ENCODE data around the gene NDST4.

The NDST4 gene

DNA sequence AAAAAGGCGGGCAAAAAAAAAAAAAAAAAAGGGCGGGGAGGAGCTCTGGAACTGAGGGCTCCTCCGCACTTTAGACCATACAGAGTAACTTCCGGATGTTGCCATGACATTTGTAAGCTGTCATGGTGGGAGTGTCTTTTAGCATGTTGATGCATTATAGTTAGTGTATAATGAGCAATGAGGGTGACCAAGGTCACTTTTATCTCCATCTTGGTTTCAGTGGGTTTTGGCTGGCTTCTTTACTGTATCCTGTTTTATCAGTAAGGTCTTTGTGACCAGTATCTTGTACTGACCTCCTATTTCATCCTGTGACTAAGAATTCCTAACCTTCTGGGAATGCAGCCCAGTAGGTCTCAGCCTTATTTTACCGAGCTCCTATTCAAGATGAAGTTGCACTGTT is 321.4 kb downstream of the NDST4 start:
- DNase-seq (ENCODE audit: low read depth in 2 of 2): no peak

DNA sequence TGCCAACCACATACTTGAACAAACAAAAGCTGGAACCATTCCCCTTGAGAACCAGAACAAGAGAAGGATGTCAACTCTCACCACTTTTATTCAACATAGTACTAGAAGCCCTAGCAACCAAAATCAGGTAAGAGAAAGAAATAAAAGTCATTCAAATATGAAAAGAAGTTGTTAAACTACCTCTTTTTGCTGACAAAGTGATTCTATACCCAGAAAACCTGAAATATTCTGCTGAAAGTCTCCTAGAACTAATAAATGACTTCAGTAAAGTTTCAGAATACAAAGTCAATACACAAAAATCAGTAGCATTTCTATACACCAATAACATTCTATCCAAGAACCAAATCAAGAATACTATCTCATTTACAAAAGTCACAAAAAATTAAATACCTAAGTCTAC is 327.9 kb downstream of the NDST4 start:
- DNase-seq (ENCODE audit: low read depth in 2 of 2): no peak

DNA sequence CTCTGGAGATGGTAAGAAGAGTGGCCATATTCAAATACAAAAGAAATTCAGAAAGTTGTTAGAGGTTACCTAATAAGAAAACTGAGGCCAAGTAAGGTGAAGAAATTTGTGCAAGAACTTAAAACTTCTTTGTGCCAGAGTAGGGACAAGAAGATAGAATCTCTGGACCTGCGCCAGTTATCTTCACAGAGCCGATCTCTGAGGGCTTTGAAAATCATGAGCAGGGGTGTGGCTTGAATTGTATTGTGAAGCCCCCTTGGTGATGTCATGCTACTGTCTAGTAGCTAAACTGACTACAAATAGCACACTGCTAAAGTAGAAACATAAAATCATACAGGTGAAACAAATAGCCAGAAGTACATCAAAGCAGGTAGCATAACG is 330.2 kb downstream of the NDST4 start:
- DNase-seq (ENCODE audit: low read depth in 2 of 2): no peak

- no peak for DNase-seq (ENCODE audit: low read depth in 2 of 2)
Observed at GRCh38 chr4:114782415-114783214, 330.8 kb downstream of the NDST4 start.

- no peak for DNase-seq (ENCODE audit: low read depth in 2 of 2)
Observed at GRCh38 chr4:114780205-114780604, 333.2 kb downstream of the NDST4 start.

All from stimulated activated CD8-positive, alpha-beta memory T cell treated with anti-CD3 and anti-CD28 coated beads, Interleukin-15, amount 100 ng/mL, for 48 hours (primary cell).